Fibroblast of mammary gland (primary cell): ENCODE data around the gene ARHGAP32.
"Not testable (repeated sequence)": the region's sequence is repeated elsewhere in the genome, so short reads cannot be mapped to it uniquely, and the experiment has no call there.

Experiments used
- DNase-seq: peaks from one replicate; pipeline ENCODE4 v3.0.0-alpha.2; 2010; ENCODE audit warnings: low read depth
- H3K4me3 ChIP-seq: 2 replicates; pipeline ENCODE4 v1.5.1; 2011; ENCODE audit warnings: low read depth, mild to moderate bottlenecking, low read length, moderate library complexity; ENCODE audit not compliant: control insufficient read depth
- TF ChIP-seq, protein P1 (sequence below): conservative IDR thresholded peaks from 2 replicates; pipeline ENCODE4 v1.5.1; 2011; ENCODE audit warnings: low read depth, low read length, inconsistent platforms; ENCODE audit not compliant: control insufficient read depth, insufficient read depth

Gene ARHGAP32

GRCh38 chr11:129184581-129184980 lies 7.5 kb downstream of the ARHGAP32 start:
- no peak overlapping the region for H3K4me3 ChIP-seq
- no peak for DNase-seq
- TF ChIP-seq, protein P1, sequence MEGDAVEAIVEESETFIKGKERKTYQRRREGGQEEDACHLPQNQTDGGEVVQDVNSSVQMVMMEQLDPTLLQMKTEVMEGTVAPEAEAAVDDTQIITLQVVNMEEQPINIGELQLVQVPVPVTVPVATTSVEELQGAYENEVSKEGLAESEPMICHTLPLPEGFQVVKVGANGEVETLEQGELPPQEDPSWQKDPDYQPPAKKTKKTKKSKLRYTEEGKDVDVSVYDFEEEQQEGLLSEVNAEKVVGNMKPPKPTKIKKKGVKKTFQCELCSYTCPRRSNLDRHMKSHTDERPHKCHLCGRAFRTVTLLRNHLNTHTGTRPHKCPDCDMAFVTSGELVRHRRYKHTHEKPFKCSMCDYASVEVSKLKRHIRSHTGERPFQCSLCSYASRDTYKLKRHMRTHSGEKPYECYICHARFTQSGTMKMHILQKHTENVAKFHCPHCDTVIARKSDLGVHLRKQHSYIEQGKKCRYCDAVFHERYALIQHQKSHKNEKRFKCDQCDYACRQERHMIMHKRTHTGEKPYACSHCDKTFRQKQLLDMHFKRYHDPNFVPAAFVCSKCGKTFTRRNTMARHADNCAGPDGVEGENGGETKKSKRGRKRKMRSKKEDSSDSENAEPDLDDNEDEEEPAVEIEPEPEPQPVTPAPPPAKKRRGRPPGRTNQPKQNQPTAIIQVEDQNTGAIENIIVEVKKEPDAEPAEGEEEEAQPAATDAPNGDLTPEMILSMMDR = no peak

DNA sequence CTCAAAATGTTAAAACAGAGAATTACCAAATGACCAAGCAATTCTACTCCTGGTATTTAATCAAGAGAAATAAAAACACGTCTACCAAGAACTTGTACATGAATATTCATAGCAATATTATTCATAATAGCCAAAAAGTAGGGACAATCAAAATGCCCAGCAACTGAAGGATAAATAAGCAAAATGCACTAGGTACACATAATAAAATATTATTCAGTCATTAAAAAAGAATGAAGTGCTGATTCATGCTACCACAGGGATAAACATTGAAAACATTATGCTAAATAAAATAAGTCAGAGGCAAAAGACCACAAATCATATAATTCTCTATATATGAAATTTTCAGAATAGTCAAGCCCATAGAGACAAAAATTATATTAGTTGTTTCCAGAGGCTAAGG lies 24.8 kb downstream of the ARHGAP32 start:
- TF ChIP-seq, protein P1 = no peak
- DNase-seq = no peak
- H3K4me3 ChIP-seq = no peak overlapping the region

- no peak overlapping the region for H3K4me3 ChIP-seq
- DNase-seq = peak; percentile 15
- TF ChIP-seq, protein P1 = no peak
Measured at GRCh38 chr11:129163714-129164164, 28.4 kb downstream of the ARHGAP32 start.

- not testable (repeated sequence) for DNase-seq, H3K4me3 ChIP-seq
Measured at GRCh38 chr11:129157080-129157479, 35.0 kb downstream of the ARHGAP32 start.

DNA sequence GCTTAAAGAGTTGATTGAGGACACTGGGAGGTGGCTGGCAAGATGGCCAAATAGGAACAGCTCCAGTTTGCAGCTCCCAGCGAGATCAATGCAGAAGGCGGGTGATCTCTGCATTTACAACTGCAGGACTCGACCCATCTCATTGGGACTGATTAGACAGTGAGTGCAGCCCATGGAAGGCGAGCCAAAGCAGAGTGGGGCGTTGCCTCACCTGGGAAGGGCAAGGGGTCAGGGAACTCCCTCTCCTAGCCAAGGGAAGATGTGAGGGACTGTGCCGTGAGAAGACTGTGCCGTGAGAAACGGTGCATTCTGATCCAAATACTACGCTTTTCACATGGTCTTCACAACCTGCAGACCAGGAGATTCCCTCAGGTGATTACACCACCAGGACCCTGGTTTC lies 36.4 kb downstream of the ARHGAP32 start:
- TF ChIP-seq, protein P1 = no peak
- DNase-seq = no peak
- no peak overlapping the region for H3K4me3 ChIP-seq

GRCh38 chr11:129148487-129148886 lies 43.6 kb downstream of the ARHGAP32 start:
- TF ChIP-seq, protein P1 = no peak
- no peak for DNase-seq
- no peak overlapping the region for H3K4me3 ChIP-seq

- H3K4me3 ChIP-seq = no peak overlapping the region
- TF ChIP-seq, protein P1 = no peak
- DNase-seq = peak; percentile 21
Measured at GRCh38 chr11:129146191-129146590, 45.9 kb downstream of the ARHGAP32 start.

- TF ChIP-seq, protein P1 = no peak
Measured at GRCh38 chr11:129145276-129145675, 46.8 kb downstream of the ARHGAP32 start.

More at GRCh38 chr11:129145276-129145675, 46.8 kb downstream of the ARHGAP32 start:
- DNase-seq = no peak
- H3K4me3 ChIP-seq = no peak overlapping the region
